Measurements from ENCODE around the gene SPTB.

The SPTB gene

DNA sequence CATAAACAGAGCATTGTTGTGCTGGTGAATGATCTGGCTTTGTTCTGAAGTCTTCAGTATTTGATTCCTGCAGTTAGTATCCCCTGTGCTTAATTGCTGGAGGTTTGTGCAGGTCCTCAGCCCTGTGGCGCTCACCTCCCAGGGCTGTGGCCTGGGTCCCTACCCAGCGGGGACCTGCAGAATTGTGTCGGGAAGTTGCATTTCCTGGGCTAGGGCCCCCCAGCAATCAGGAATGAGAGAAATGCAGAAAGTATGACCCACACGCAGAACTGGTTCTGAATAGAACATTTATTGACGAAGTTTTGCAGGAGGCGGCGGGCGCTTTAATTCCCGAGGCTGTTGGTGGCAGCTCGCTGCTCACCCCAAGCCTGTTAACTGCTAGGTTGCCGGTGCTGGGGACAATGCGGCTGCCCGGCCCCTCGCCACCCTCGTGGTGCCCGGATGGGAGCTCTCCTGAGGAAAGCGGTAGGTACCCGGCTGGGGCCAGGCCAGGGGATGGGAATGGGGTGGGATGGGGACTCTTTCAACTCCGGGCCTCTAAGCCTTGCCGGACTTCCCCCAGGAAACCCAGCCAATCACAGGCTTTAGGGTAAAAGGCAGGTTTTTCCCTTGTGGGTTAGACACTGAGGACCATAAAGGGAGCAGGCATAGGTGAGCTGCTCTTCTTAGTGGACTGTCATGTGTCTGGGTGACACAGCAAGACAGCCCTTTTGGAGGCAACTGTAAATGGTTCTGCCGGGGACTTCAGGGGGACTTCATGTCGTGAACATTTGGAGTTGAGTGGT, 163.9 kb downstream of the SPTB start:
- Mint-ChIP-seq H3K4me1 (peaks cover 55% of the 10 kb centered on the region), H3K36me3 (ENCODE audit: low read depth) (peaks cover 47% of the 10 kb centered on the region), H3K4me3 (peak overlapping the region; percentile 69 to 80 (median 79)), H3K27me3 (ENCODE audit: low read depth) (peaks cover 5% of the 10 kb centered on the region), H3K9me3 (peaks cover 25% of the 10 kb centered on the region), H3K27ac (peak overlapping the region; percentile 85 to 96 (median 96))
- TF ChIP-seq, protein P1, sequence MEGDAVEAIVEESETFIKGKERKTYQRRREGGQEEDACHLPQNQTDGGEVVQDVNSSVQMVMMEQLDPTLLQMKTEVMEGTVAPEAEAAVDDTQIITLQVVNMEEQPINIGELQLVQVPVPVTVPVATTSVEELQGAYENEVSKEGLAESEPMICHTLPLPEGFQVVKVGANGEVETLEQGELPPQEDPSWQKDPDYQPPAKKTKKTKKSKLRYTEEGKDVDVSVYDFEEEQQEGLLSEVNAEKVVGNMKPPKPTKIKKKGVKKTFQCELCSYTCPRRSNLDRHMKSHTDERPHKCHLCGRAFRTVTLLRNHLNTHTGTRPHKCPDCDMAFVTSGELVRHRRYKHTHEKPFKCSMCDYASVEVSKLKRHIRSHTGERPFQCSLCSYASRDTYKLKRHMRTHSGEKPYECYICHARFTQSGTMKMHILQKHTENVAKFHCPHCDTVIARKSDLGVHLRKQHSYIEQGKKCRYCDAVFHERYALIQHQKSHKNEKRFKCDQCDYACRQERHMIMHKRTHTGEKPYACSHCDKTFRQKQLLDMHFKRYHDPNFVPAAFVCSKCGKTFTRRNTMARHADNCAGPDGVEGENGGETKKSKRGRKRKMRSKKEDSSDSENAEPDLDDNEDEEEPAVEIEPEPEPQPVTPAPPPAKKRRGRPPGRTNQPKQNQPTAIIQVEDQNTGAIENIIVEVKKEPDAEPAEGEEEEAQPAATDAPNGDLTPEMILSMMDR (IDR thresholded peaks at IDR 0.05; ENCODE audit: unreplicated experiment in 3 of 3), result no peak

DNA sequence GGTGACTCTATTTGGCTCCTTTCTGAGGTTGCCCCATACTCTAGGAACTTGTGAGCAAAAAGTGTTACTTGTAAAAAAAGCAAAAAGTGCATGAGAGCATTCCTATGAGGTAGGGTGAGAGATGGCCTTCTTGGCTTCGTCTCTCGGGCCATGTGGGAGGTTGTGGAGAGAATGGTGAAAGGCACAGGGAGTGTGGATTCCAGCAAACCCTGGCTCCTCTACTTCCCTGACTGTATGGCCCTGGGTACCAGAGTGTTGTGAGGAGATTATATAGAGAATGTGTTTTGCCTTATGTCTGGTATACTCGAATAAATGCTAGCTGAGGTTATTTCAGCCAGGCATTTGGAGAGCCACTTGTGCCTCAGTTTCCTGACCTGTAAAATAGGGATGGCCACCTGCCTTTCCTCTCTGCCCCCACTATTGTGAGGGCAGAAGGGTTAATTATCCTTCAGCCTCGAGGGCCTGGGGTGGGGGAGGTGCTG, 164.5 kb downstream of the SPTB start:
- Mint-ChIP-seq H3K9me3 (peaks cover 25% of the 10 kb centered on the region), H3K4me3 (peak overlapping the region; percentile 29 to 80 (median 79)), H3K36me3 (ENCODE audit: low read depth) (peaks cover 47% of the 10 kb centered on the region), H3K27me3 (ENCODE audit: low read depth) (peaks cover 5% of the 10 kb centered on the region), H3K27ac (peak overlapping the region; percentile 85 to 96 (median 96)), H3K4me1 (peaks cover 50% of the 10 kb centered on the region)
- TF ChIP-seq, protein P1 (IDR thresholded peaks at IDR 0.05; ENCODE audit: unreplicated experiment in 3 of 3), result no peak

DNA sequence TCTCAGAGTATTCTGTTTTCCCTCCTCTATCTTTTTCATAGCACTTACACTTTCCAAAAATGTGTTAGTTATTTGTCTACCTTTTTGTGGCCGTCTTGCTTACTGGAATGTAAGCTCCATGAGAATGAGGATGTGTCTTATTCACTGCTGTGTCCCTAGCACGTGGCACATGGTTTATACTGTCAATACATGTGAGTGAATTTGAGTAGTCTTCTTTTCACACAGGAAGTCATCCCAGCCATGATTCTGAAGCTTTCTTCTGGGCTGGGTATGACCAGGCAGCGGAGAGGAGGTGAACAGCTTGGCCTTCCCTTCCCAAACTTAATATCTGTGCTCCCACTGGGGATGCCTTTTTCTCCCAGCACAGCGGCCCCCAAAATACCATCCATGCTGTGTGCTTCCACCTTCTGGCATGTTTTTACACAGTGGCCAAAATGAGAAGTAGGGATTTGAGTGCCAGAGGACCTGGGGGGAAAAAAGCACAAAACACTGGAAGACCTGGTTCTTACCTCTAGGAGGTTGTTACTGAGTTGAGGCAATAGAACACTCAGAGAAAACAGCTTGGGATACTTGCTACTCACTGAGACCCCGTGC, 165.2 kb downstream of the SPTB start:
- H3K4me3 Mint-ChIP-seq, result peak overlapping the region in 1 of 3 experiments; percentile 10
- H3K27ac Mint-ChIP-seq, result peak overlapping the region in 2 of 3 experiments; percentile 96
- peaks cover 47% of the 10 kb centered on the region for H3K36me3 Mint-ChIP-seq (ENCODE audit: low read depth)
- peaks cover 25% of the 10 kb centered on the region for H3K9me3 Mint-ChIP-seq
- peaks cover 5% of the 10 kb centered on the region for H3K27me3 Mint-ChIP-seq (ENCODE audit: low read depth)
- H3K4me1 Mint-ChIP-seq, result peaks cover 49% of the 10 kb centered on the region
- TF ChIP-seq, protein P1 (IDR thresholded peaks at IDR 0.05; ENCODE audit: unreplicated experiment in 3 of 3), result no peak

DNA sequence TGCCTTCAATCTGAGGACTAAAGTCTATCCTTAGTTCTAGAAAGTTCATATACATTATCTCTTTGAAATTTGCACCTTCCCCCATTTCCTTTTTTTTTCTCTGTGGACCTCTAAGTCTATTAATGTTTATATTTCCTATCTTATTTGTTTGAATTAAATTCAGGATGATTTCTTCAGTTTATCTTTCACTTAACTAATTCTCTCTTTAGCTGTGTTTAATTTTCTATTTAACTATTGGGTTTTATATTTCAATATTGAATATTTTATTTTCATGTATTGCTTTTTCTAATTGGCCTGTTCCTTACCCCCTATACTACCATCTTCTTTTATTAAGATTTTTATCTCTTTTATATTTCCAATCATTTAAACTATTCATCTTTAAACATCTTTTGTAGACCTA, 166.0 kb downstream of the SPTB start:
- H3K4me3 Mint-ChIP-seq, result no peak overlapping the region
- peaks cover 54% of the 10 kb centered on the region for H3K36me3 Mint-ChIP-seq (ENCODE audit: low read depth)
- peaks cover 5% of the 10 kb centered on the region for H3K27me3 Mint-ChIP-seq (ENCODE audit: low read depth)
- peaks cover 54% of the 10 kb centered on the region for H3K4me1 Mint-ChIP-seq
- peak overlapping the region in 1 of 3 experiments; percentile 96 for H3K27ac Mint-ChIP-seq
- TF ChIP-seq, protein P1 (IDR thresholded peaks at IDR 0.05; ENCODE audit: unreplicated experiment in 3 of 3), result no peak
- H3K9me3 Mint-ChIP-seq, result peaks cover 25% of the 10 kb centered on the region

DNA sequence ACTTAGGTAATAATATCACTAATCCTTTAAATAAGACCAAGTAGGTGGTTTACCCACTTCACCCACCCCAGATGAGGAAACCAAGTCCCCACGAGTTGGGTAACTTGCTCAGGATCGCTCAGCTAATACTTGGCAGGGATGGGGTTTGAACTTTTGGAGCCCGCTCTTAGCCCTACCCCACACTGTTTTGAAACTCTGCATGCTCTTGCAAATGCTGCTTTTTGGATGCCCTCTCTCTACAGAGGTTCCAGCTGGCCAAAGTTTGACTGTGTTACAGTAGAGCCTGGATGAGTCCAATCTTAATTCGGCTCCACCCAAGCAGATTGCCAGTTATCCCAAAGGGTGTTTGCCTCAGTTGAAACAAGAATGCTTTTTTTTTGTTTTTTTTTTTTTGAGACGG, 168.7 kb downstream of the SPTB start:
- peaks cover 52% of the 10 kb centered on the region for H3K4me1 Mint-ChIP-seq
- H3K9me3 Mint-ChIP-seq, result peaks cover 25% of the 10 kb centered on the region
- H3K27ac Mint-ChIP-seq, result no peak overlapping the region
- peaks cover 54% of the 10 kb centered on the region for H3K36me3 Mint-ChIP-seq (ENCODE audit: low read depth)
- no peak overlapping the region for H3K4me3 Mint-ChIP-seq
- H3K27me3 Mint-ChIP-seq (ENCODE audit: low read depth), result no peaks in the 10 kb centered on the region
- TF ChIP-seq, protein P1 (IDR thresholded peaks at IDR 0.05; ENCODE audit: unreplicated experiment in 3 of 3), result no peak
